HFFc6 (cell line): ENCODE data around the gene SLC35E2B. TPM values are rescaled to one million over a fixed set of nuclear protein-coding genes. Genes with fewer than 3 reads are reported as not detected.
A peak's percentile ranks its signal among the peaks of the same experiment; 100 is the strongest.

Source experiments
- DNase-seq: peaks from one replicate; pipeline ENCODE4 v3.0.0-alpha.2; 2018
- H3K27ac Mint-ChIP-seq: 2 replicates; pipeline ENCODE4 v1.8.0; 2020; ENCODE audit warnings: mild to moderate bottlenecking, mixed read lengths
- H3K27me3 Mint-ChIP-seq: 2 replicates; pipeline ENCODE4 v1.8.0; 2021; ENCODE audit warnings: mild to moderate bottlenecking, moderate library complexity, mixed read lengths; ENCODE audit not compliant: insufficient read depth
- H3K36me3 Mint-ChIP-seq: 2 replicates; pipeline ENCODE4 v1.8.0; 2021; ENCODE audit warnings: low read depth, mixed read lengths
- H3K4me1 Mint-ChIP-seq: 2 replicates; pipeline ENCODE4 v1.8.0; 2020; ENCODE audit warnings: low read depth, mixed read lengths
- H3K4me3 Mint-ChIP-seq: 2 replicates; pipeline ENCODE4 v1.8.0; 2020; ENCODE audit warnings: mild to moderate bottlenecking, moderate library complexity, mixed read lengths
- H3K9me3 Mint-ChIP-seq: 2 replicates; pipeline ENCODE4 v1.8.0; 2020; ENCODE audit warnings: mild to moderate bottlenecking, mixed read lengths
- total RNA-seq, 6 experiments: library from RNA; stranded (reverse); fragmentation: NEBNext Ultra II Directional; extraction: Animal tissue kit (Norgen Biotek cat#: 25700); gene quantifications; 2 replicates in 1 of 6; 3 replicates in 5 of 6; pipeline ENCODE4 v1.2.3, GENCODE V29; 2021
- TF ChIP-seq, protein P1 (sequence below): fragments of 200-600 bp; sonication (generic); IDR thresholded peaks from 2 replicates; pipeline ENCODE4 v1.5.0; 2021; ENCODE audit warnings: antibody characterized with exemption, mild to moderate bottlenecking

SLC35E2B gene
- total RNA-seq, 6 experiments from 2014 or later, result 30.1 to 40.9 (median 33.4) TPM

DNA sequence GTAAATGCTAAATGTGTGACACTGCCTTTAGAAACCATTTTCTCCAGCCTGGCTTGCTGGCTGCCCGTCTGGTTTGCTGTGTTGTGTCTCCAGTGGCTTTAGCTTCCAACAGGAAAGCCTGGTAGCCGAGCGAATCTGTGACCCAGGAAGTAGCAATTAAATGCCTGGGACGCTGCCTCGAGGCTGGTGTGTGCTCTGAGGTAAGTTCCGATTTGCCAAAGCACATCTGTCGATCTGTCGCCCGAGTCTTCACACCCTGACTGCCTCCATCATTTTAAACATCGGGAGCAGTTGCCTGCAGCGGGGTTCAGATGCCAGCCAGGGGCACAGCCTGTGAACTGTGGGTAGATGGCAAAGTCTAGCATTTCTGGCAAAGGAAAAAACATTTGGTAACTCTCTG lies 75.1 kb downstream of the SLC35E2B start:
- TF ChIP-seq, protein P1, sequence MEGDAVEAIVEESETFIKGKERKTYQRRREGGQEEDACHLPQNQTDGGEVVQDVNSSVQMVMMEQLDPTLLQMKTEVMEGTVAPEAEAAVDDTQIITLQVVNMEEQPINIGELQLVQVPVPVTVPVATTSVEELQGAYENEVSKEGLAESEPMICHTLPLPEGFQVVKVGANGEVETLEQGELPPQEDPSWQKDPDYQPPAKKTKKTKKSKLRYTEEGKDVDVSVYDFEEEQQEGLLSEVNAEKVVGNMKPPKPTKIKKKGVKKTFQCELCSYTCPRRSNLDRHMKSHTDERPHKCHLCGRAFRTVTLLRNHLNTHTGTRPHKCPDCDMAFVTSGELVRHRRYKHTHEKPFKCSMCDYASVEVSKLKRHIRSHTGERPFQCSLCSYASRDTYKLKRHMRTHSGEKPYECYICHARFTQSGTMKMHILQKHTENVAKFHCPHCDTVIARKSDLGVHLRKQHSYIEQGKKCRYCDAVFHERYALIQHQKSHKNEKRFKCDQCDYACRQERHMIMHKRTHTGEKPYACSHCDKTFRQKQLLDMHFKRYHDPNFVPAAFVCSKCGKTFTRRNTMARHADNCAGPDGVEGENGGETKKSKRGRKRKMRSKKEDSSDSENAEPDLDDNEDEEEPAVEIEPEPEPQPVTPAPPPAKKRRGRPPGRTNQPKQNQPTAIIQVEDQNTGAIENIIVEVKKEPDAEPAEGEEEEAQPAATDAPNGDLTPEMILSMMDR, result no peak
- no peaks in the 10 kb centered on the region for H3K9me3 Mint-ChIP-seq
- H3K4me3 Mint-ChIP-seq, result peak overlapping the region; percentile 92
- DNase-seq, result no peak
- H3K4me1 Mint-ChIP-seq, result peaks cover 21% of the 10 kb centered on the region
- peaks cover 12% of the 10 kb centered on the region; the same call in 1 of the 2 replicates for H3K36me3 Mint-ChIP-seq
- no peak overlapping the region for H3K27ac Mint-ChIP-seq
- H3K27me3 Mint-ChIP-seq, result peaks cover 3% of the 10 kb centered on the region

DNA sequence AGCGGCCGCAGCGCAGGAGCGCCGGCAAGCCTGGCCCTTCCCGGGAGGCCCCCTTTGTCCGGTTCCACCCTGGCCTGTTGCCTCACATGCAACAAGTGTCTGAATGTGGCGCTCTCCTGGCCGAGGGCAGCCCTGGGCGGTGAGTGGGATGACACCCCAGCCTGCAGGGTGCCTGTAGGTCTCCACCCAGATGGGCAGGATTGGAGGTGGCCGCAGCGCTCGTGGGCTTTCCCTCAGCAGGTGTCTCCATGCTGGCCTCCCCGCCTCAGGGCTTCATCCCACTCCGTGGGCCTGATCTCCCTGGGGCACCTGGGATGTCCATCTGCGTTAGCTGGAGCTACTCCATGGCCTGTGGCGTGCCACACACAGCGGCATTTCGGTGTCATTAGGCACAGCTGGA lies 75.8 kb downstream of the SLC35E2B start:
- TF ChIP-seq, protein P1, result no peak
- Mint-ChIP-seq H3K4me1 (peaks cover 21% of the 10 kb centered on the region), H3K27ac (peak overlapping the region; percentile 89; the same call in 1 of the 2 replicates), H3K4me3 (peak overlapping the region; percentile 92), H3K27me3 (peaks cover 3% of the 10 kb centered on the region), H3K36me3 (peaks cover 12% of the 10 kb centered on the region; the same call in 1 of the 2 replicates), H3K9me3 (no peaks in the 10 kb centered on the region)
- no peak for DNase-seq

DNA sequence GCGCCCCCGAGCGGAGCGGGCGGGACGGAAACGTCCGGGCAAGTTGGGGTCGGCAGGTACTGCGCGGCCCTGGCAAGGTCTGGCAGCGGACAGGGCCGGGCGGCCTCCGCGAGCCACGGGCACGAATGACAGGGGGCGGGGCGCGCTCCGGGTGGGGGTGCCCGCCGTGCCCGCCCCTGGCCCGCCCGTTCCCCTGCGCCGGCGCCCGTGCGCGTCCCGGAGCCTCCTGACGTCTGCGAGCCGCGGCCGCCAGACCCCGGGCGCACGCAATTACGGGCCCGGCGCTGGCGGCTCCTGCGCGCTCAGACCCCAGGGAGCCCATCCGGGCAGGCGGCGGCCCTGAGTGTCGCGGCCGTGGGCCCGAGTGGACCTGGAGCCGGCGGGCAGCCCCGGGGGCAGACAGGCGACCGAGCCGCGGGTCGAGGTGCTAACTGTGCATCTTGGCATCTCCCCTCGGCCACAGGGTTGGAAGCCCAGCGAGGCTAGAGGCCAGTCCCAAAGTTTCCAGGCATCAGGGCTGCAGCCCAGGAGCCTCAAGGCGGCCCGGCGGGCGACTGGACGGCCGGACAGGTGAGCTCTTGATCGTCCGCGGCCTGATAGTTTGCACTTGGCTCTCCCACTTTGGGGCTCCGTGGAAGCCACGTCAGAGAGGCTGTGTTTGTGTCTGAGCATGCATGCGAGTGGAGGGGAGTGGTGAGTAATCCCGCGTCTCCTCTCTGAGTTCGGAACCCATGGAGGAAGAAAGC lies 76.4 kb downstream of the SLC35E2B start:
- Mint-ChIP-seq H3K9me3 (no peaks in the 10 kb centered on the region), H3K36me3 (peaks cover 12% of the 10 kb centered on the region; the same call in 1 of the 2 replicates), H3K27ac (peak overlapping the region; percentile 89), H3K27me3 (peaks cover 3% of the 10 kb centered on the region), H3K4me3 (peak overlapping the region; percentile 92), H3K4me1 (peaks cover 21% of the 10 kb centered on the region)
- TF ChIP-seq, protein P1, result no peak
- peak; percentile 16 for DNase-seq

DNA sequence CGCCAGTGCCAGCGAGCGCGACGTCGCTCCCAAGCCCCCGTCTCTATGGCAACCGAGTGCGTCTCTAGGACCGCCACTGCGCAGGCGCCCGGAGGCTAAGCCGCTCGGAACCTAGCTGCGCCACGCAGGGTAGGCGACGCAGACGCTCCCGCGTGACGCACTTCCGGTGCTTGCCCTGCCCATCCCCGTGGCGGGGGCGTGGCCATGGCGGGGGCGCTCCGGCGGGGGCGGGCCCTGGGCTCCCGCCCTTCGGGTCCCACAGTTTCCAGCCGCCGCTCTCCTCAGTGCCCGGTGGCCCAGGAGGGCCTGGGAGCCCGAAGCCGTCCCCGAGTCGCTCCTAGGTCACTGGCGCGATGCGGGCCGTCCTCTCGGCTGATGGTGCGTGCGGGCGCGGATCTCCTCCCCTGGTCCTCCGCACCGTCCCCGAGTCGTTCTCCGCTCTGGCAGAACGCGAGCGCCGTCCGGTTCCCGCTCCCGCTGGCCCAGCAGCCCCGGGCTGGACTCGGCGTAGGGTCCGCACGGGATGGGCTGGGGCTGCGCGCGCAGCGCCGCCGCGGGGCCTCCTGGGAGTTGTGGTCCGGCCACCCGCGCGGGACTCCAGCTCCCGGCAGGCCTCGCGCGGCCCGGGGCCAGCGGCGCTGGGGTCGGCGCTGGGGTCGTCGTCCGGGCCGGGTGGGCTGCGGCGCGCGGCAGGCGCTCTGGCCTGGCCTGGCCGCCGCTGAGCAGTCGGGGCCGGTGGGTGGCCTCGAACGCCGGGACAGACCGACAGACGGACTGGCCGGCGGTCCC lies 77.1 kb downstream of the SLC35E2B start, which contains the start of gene MIB2:
MIB2 (plus strand) TSS at position 245 of the 789 bp plus-strand sequence. CDS start 7,953 bp downstream, outside the sequence.
- H3K36me3 Mint-ChIP-seq, result peaks cover 12% of the 10 kb centered on the region; the same call in 1 of the 2 replicates
- peaks cover 21% of the 10 kb centered on the region for H3K4me1 Mint-ChIP-seq
- H3K9me3 Mint-ChIP-seq, result no peaks in the 10 kb centered on the region
- peak within 1 kb of the TSS; percentile 97 for H3K4me3 Mint-ChIP-seq
- DNase-seq, result peak; percentile 93
- H3K27me3 Mint-ChIP-seq, result peaks cover 3% of the 10 kb centered on the region
- peak within 1 kb of the TSS; percentile 89 for H3K27ac Mint-ChIP-seq
- TF ChIP-seq, protein P1, result no peak

DNA sequence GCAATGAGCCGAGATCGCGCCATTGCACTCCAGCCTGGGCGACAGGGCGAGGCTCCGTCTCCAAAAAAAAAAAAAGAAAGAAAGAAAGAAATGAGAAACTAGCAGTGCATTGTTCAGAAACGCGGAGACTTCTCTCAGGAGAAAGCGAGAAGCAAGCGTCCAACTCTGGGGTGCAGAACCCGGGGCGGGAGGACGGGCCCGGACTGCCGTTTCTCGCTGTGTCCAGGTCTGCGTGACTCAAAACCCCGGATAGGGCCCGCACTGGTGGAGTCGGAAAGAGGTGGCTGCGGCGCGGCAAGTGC lies 77.7 kb downstream of the SLC35E2B start:
- TF ChIP-seq, protein P1, result no peak
- H3K27me3 Mint-ChIP-seq, result peaks cover 3% of the 10 kb centered on the region
- no peaks in the 10 kb centered on the region for H3K9me3 Mint-ChIP-seq
- peaks cover 12% of the 10 kb centered on the region; the same call in 1 of the 2 replicates for H3K36me3 Mint-ChIP-seq
- H3K27ac Mint-ChIP-seq, result peak overlapping the region; percentile 83
- DNase-seq, result no peak
- peak overlapping the region; percentile 97 for H3K4me3 Mint-ChIP-seq
- peaks cover 21% of the 10 kb centered on the region for H3K4me1 Mint-ChIP-seq
